GM12801 (cell line): ENCODE data around the gene SLC16A4.

ENCODE experiments used
- CTCF ChIP-seq: IDR thresholded peaks from one replicate; pipeline ENCODE4 v1.5.1; 2011; ENCODE audit warnings: control low read depth; ENCODE audit not compliant: insufficient read length; ENCODE audit errors: extremely low read depth

SLC16A4 gene

GRCh38 chr1:110428946-110429345, 38.1 kb upstream of the SLC16A4 start:
- no peak for TF ChIP-seq CTCF

DNA sequence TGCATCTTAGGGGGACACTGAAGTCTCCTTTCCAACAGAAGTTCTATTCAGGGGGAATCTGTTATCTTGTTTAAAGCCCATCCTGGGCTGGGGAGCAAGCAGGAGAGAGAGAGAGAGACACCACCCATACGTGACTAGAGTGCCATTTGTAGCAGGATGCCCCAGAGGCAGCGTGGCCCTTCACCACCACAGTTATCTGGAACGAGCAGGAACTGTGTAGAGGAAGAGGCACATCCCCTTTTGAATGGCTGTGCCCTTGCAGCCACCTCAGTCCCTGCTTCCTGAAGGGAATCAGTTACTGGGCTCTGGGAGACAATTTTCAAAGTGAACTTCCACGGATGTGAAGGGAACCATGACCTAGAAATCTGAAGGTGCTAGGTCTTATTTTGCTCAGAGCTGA, 36.0 kb upstream of the SLC16A4 start:
- TF ChIP-seq CTCF, result no peak

GRCh38 chr1:110425612-110426152, 34.9 kb upstream of the SLC16A4 start:
- no peak for TF ChIP-seq CTCF

GRCh38 chr1:110424699-110425611, 34.1 kb upstream of the SLC16A4 start:
- TF ChIP-seq CTCF, result no peak

DNA sequence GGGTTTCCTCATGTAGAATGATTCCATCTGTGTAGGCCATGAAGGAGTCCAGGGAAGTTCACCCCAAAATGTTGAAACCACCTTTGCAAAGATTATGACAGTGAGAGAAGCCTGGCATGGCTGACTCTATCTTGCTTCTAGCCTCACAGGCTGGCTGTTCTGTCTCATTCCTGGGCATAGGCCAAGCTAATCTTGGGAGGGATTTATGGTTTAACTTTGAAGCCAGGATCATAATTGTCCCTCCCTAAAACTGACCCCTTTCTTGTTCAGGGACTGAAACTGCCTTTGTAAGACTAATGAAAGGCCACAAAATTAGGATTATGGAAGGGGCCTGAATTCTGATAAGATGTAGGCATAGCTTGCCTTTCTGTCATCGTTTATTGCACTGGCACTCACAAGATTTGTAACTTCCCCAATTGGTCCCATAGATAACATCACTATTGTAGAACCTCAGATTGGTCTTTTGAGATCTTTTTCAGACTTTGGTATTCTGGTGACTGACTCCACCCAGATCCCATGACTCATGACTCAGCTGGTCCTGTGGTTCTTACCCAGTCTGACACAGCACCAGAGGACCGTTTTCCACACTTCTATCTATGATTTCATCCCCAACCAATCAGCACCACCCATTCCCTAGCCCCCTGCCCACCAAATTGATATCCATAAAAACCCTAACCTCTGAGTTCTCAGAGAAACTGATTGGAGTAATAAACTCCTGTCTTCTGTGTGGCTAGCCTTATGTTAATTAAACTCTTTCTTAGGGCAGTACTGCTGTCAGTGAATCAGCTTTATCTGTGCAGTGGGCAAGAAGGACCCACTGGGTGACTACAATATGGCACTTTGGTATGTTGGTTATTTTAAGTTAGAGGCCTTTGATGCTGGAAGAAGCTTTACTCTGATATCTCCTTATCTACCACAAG, 30.3 kb upstream of the SLC16A4 start:
- no peak for TF ChIP-seq CTCF

GRCh38 chr1:110420023-110420662, 29.3 kb upstream of the SLC16A4 start:
- no peak for TF ChIP-seq CTCF

- no peak for TF ChIP-seq CTCF
These were observed 27.9 kb upstream of the SLC16A4 start for GRCh38 chr1:110418729-110419128.
